RWPE2 (cell line): ENCODE results near the gene UAP1L1.

Experiments
- ATAC-seq: fragments of 200-7000 bp; cut with Tn5 transposase; 3 replicates; pipeline ENCODE4 v1.9.1; 2021; ENCODE audit warnings: low read depth
- DNase-seq: peaks from one replicate; pipeline ENCODE4 v3.0.0-alpha.2; 2020; ENCODE audit warnings: low spot score
- H3K27ac ChIP-seq: fragments of 450-650 bp; 2 replicates; pipeline ENCODE4 v1.5.1; 2017; ENCODE audit warnings: mild to moderate bottlenecking; ENCODE audit not compliant: poor library complexity, severe bottlenecking
- H3K27me3 ChIP-seq: fragments of 250-450 bp; sonication (Bioruptor Pico); 2 replicates; pipeline ENCODE4 v1.5.1; 2021; ENCODE audit warnings: mild to moderate bottlenecking, moderate library complexity; ENCODE audit not compliant: insufficient read depth, poor library complexity, severe bottlenecking
- H3K36me3 ChIP-seq: fragments of 250-450 bp; sonication (Bioruptor Pico); 2 replicates; pipeline ENCODE4 v1.5.1; 2020; ENCODE audit warnings: low read depth, mild to moderate bottlenecking, moderate library complexity
- H3K4me1 ChIP-seq: fragments of 250-450 bp; sonication (Bioruptor Pico); 2 replicates; pipeline ENCODE4 v1.5.1; 2021; ENCODE audit warnings: mild to moderate bottlenecking, moderate library complexity; ENCODE audit not compliant: insufficient read depth, poor library complexity, severe bottlenecking
- H3K4me3 ChIP-seq: fragments of 250-450 bp; sonication (Bioruptor Pico); 2 replicates; pipeline ENCODE4 v1.5.1; 2021; ENCODE audit warnings: mild to moderate bottlenecking, moderate library complexity; ENCODE audit not compliant: severe bottlenecking
- H3K9me3 ChIP-seq: fragments of 250-450 bp; sonication (Bioruptor Pico); 2 replicates; pipeline ENCODE4 v1.5.1; 2021; ENCODE audit warnings: mild to moderate bottlenecking, moderate library complexity; ENCODE audit not compliant: severe bottlenecking
- TF ChIP-seq, protein P1 (sequence below): fragments of 450-650 bp; IDR thresholded peaks from one replicate; pipeline ENCODE4 v1.5.1; 2017; ENCODE audit warnings: mild to moderate bottlenecking, moderate library complexity; ENCODE audit not compliant: poor library complexity, severe bottlenecking

The UAP1L1 gene

DNA sequence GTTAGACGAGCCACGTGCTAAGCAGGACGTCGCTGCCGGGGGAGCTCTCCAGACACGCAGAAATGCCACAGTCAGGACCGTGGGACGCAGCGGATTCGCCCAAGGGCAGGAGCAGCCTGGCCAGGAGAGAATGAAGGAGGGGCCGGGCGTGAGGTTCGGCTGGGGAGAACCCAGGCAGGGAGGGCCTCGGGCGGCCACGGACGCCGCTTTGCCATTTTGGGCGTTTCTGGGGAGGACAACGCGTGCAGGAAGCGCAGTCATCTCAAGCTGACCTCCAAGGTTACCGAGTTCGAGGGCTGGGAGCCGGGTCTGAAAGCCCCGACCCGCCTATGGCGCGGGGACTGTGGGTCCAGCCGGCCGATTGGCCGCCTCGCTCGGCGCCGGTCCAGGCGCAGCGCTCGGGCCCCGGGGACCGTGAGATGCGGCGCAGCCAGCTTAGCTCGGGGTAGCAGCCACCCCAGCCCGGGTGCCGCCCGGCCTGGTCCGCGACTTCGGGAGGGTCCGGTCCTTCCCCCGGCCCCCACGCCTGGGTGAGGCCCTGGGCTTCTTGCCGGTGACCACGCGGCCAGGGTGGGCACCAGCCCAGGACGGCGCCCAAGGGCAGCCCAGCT lies 8.7 kb downstream of the UAP1L1 start:
- TF ChIP-seq, protein P1, sequence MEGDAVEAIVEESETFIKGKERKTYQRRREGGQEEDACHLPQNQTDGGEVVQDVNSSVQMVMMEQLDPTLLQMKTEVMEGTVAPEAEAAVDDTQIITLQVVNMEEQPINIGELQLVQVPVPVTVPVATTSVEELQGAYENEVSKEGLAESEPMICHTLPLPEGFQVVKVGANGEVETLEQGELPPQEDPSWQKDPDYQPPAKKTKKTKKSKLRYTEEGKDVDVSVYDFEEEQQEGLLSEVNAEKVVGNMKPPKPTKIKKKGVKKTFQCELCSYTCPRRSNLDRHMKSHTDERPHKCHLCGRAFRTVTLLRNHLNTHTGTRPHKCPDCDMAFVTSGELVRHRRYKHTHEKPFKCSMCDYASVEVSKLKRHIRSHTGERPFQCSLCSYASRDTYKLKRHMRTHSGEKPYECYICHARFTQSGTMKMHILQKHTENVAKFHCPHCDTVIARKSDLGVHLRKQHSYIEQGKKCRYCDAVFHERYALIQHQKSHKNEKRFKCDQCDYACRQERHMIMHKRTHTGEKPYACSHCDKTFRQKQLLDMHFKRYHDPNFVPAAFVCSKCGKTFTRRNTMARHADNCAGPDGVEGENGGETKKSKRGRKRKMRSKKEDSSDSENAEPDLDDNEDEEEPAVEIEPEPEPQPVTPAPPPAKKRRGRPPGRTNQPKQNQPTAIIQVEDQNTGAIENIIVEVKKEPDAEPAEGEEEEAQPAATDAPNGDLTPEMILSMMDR, result no peak
- peaks cover 30% of the 10 kb centered on the region for H3K4me1 ChIP-seq
- H3K27me3 ChIP-seq, result no peaks in the 10 kb centered on the region
- peak overlapping the region; percentile 83 for H3K27ac ChIP-seq
- ATAC-seq, result peak; percentile 2; the same call in 2 of the 3 replicates
- H3K9me3 ChIP-seq, result no peaks in the 10 kb centered on the region
- no peak for DNase-seq
- peak overlapping the region; percentile 66 for H3K4me3 ChIP-seq
- H3K36me3 ChIP-seq, result peaks cover 11% of the 10 kb centered on the region

DNA sequence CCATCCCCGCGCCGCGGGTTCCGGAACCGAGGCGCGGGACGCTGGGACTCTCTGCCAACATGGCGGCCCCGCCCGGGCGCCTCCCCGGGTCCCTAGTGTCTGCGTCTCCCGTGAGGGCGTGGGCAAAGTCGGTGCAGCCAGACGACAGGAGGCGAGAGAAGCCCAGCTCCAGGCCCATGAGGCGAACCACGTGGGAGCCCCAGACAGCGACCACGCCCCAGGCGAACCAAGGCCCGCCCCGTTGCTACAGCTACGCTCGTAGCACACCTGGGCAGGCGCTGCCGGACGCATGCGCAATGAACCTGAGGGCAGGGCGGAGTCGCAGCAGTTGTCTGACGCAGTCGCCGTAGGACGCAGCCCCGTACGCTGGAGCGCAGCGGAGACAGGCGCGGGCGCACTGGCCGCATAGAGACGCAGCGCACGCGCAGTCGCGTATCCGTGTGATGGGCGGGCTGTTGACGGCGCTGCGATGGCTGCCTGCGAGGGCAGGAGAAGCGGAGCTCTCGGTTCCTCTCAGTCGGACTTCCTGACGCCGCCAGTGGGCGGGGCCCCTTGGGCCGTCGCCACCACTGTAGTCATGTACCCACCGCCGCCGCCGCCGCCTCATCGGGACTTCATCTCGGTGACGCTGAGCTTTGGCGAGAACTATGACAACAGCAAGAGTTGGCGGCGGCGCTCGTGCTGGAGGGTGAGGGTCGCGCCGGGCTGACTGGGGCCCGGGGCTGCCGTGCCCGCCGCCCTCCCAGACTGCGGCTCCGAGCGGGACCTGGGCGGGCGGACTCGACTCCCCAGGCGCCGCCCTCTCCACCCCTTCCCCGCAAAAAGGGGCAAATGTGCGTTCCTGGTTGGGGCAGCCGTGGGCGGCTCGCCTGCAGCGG lies 9.5 kb downstream of the UAP1L1 start, which contains the start of gene MAN1B1:
TSS of gene MAN1B1 (plus strand) at position 455 of the 878 bp plus-strand sequence. CDS start at position 470, 15 bp downstream.
- peak; percentile 99 for DNase-seq
- Histone ChIP-seq H3K36me3 (peaks cover 15% of the 10 kb centered on the region), H3K4me1 (peaks cover 30% of the 10 kb centered on the region), H3K27ac (peak within 1 kb of the TSS; percentile 83), H3K4me3 (peak within 1 kb of the TSS; percentile 66), H3K9me3 (no peaks in the 10 kb centered on the region), H3K27me3 (no peaks in the 10 kb centered on the region)
- ATAC-seq, result peak; percentile 78
- TF ChIP-seq, protein P1, result no peak

DNA sequence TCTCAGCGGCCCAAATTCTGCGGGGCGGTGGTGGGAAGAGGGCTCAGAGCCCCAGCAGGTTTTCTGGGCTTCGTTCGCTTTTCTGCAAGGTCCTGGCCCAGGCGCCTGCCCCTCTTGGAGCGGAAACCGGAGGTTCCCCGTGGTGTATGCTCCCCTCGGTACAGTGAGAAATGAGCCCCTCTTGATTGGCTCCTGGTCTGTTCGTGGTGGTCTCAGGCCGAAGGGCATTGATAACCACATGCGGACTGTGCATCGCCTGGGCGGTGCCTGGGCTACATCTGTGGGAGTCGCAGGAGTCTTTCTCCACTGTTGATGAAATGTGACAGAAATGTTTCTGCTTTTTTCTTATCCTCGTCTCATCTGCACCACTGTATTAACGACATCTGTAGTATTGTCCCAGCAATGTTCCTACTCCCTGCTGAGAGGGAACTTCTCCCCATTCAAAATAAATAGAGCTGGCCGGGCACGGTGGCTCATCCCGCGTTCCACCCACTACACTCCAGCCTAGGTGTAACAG lies 10.2 kb downstream of the UAP1L1 start:
- DNase-seq, result no peak
- H3K9me3 ChIP-seq, result no peaks in the 10 kb centered on the region
- peak overlapping the region; percentile 83 for H3K27ac ChIP-seq
- no peaks in the 10 kb centered on the region for H3K27me3 ChIP-seq
- TF ChIP-seq, protein P1, result no peak
- peaks cover 30% of the 10 kb centered on the region for H3K4me1 ChIP-seq
- ATAC-seq, result no peak
- peaks cover 20% of the 10 kb centered on the region for H3K36me3 ChIP-seq
- peak overlapping the region; percentile 66 for H3K4me3 ChIP-seq

DNA sequence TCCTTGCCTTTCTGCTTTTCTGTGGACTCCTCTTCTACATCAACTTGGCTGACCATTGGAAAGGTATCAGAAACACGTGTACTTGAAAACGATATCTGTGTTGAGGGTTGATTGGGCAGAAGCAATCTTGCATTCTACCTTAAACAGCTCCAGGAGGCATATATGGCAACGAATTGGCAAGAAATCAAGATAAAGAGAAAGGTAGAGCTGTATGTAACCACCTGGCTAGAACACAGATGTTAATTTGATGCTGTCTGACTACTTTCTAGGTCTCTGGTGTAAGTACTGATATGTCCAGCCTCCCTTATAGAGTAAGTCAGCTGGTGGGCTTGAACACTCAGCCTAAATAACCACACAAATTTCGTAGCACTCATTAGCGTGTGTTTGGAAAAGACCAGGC lies 10.8 kb downstream of the UAP1L1 start:
- no peaks in the 10 kb centered on the region for H3K27me3 ChIP-seq
- DNase-seq, result no peak
- H3K4me3 ChIP-seq, result no peak overlapping the region
- peaks cover 28% of the 10 kb centered on the region for H3K4me1 ChIP-seq
- ATAC-seq, result no peak
- H3K36me3 ChIP-seq, result peaks cover 26% of the 10 kb centered on the region
- H3K27ac ChIP-seq, result no peak overlapping the region
- H3K9me3 ChIP-seq, result no peaks in the 10 kb centered on the region
- TF ChIP-seq, protein P1, result no peak
